Measurements from ENCODE around the gene FA2H. TPM values are rescaled to one million over a fixed set of nuclear protein-coding genes. Genes with fewer than 3 reads are reported as not detected.

Gene FA2H
- total RNA-seq, 3 donors from 2014 or later, result 0.33 to 1.8 TPM; not detected in 1

- Histone ChIP-seq H3K36me3 (no peaks in the 10 kb centered on the region), H3K27ac (no peak overlapping the region), H3K4me1 (no peaks in the 10 kb centered on the region), H3K9me3 (no peaks in the 10 kb centered on the region), H3K4me3 (no peak overlapping the region), H3K27me3 (no peaks in the 10 kb centered on the region)
- no peak for DNase-seq (ENCODE audit: low spot score in 2 of 2)
- intact Hi-C loops (cut with DNase I; ENCODE audit: low total_unique reads), result no loop called here
- TF ChIP-seq POLR2AphosphoS5 (IDR thresholded peaks at IDR 0.05) (no peak), POLR2A (IDR thresholded peaks at IDR 0.05) (no peak)
- TF ChIP-seq, protein P1, sequence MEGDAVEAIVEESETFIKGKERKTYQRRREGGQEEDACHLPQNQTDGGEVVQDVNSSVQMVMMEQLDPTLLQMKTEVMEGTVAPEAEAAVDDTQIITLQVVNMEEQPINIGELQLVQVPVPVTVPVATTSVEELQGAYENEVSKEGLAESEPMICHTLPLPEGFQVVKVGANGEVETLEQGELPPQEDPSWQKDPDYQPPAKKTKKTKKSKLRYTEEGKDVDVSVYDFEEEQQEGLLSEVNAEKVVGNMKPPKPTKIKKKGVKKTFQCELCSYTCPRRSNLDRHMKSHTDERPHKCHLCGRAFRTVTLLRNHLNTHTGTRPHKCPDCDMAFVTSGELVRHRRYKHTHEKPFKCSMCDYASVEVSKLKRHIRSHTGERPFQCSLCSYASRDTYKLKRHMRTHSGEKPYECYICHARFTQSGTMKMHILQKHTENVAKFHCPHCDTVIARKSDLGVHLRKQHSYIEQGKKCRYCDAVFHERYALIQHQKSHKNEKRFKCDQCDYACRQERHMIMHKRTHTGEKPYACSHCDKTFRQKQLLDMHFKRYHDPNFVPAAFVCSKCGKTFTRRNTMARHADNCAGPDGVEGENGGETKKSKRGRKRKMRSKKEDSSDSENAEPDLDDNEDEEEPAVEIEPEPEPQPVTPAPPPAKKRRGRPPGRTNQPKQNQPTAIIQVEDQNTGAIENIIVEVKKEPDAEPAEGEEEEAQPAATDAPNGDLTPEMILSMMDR (IDR thresholded peaks at IDR 0.05), result no peak
Measured at GRCh38 chr16:74807052-74807646, 32.5 kb upstream of the FA2H start.

DNA sequence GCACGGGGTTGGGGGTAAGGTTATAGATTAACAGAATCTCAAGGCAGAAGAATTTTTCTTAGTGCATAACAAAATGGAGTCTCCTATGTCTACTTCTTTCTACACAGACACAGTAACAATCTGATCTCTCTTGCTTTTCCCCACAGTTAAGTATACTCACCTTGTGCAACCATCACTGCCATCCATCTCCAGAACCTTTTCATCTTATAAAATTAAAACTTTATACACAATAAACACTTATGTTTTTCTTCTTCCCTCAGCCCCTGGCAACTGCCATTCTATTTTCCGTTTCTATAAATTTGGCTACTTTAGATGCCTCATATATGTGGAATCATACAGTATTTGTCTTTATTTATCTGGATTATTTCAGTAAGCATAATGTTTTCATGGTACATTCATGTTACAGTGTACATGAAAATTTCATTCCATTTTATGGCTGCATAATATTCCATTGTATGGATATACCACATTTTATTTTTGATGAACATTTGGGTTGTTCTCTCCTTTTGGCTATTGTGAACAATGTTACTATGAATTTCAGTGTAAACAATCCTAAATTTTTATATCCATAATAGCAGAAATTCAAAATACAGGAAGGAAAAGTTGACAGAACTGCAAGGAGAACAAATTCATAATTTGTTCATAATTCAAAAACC, 25.7 kb upstream of the FA2H start:
- H3K9me3 ChIP-seq, result peaks cover 0 to 8% of the 10 kb centered on the region in 2 donors
- DNase-seq (ENCODE audit: low spot score in 2 of 2), result no peak
- H3K36me3 ChIP-seq, result no peaks in the 10 kb centered on the region
- intact Hi-C loops (cut with DNase I; ENCODE audit: low total_unique reads), result no loop called here
- H3K4me1 ChIP-seq, result no peaks in the 10 kb centered on the region
- H3K4me3 ChIP-seq, result no peak overlapping the region
- no peak overlapping the region for H3K27ac ChIP-seq
- no peaks in the 10 kb centered on the region for H3K27me3 ChIP-seq
- TF ChIP-seq POLR2A (IDR thresholded peaks at IDR 0.05) (no peak), POLR2AphosphoS5 (IDR thresholded peaks at IDR 0.05) (no peak)
- TF ChIP-seq, protein P1 (IDR thresholded peaks at IDR 0.05), result no peak

GRCh38 chr16:74797414-74797813, 22.8 kb upstream of the FA2H start:
- Histone ChIP-seq H3K4me3 (no peak overlapping the region), H3K36me3 (no peaks in the 10 kb centered on the region), H3K4me1 (no peaks in the 10 kb centered on the region), H3K27me3 (no peaks in the 10 kb centered on the region), H3K9me3 (peaks cover 0 to 8% of the 10 kb centered on the region in 2 donors), H3K27ac (no peak overlapping the region)
- intact Hi-C loops (cut with DNase I; ENCODE audit: low total_unique reads), result no loop called here
- TF ChIP-seq POLR2A (IDR thresholded peaks at IDR 0.05) (no peak), POLR2AphosphoS5 (IDR thresholded peaks at IDR 0.05) (no peak)
- TF ChIP-seq, protein P1 (IDR thresholded peaks at IDR 0.05), result no peak
- no peak for DNase-seq (ENCODE audit: low spot score in 2 of 2)

DNA sequence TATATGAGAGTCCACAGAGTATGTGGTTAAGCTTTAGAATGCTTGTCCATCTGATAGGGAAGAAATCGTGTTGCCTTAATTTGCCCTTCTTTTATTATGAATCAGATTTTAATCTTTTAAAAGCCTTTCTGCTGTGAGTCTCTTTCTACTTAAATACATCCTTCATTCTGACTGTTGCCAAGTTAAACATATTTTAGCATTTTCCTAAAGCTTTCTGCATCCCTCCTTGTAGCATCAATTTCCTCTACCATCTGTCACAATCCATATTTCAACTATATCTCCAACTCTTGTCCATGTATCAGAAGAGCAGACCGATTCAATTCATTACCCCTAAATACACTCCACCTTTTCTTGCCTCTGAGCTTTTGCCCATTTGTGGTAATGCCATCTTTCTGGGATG, 20.5 kb upstream of the FA2H start:
- H3K4me3 ChIP-seq, result no peak overlapping the region
- intact Hi-C loops (cut with DNase I; ENCODE audit: low total_unique reads), result no loop called here
- H3K9me3 ChIP-seq, result no peaks in the 10 kb centered on the region
- TF ChIP-seq POLR2A (IDR thresholded peaks at IDR 0.05), result no peak
- TF ChIP-seq, protein P1 (IDR thresholded peaks at IDR 0.05), result no peak
- TF ChIP-seq POLR2AphosphoS5 (IDR thresholded peaks at IDR 0.05), result no peak
- no peaks in the 10 kb centered on the region for H3K4me1 ChIP-seq
- DNase-seq (ENCODE audit: low spot score in 2 of 2), result no peak
- H3K36me3 ChIP-seq, result no peaks in the 10 kb centered on the region
- no peaks in the 10 kb centered on the region for H3K27me3 ChIP-seq
- H3K27ac ChIP-seq, result no peak overlapping the region

GRCh38 chr16:74794668-74795067, 20.0 kb upstream of the FA2H start:
- H3K4me3 ChIP-seq, result no peak overlapping the region
- no peak for TF ChIP-seq POLR2AphosphoS5 (IDR thresholded peaks at IDR 0.05)
- TF ChIP-seq, protein P1 (IDR thresholded peaks at IDR 0.05), result no peak
- TF ChIP-seq POLR2A (IDR thresholded peaks at IDR 0.05), result no peak
- intact Hi-C loops (cut with DNase I; ENCODE audit: low total_unique reads), result no loop called here
- no peaks in the 10 kb centered on the region for H3K4me1 ChIP-seq
- H3K9me3 ChIP-seq, result no peaks in the 10 kb centered on the region
- no peak overlapping the region for H3K27ac ChIP-seq
- no peaks in the 10 kb centered on the region for H3K27me3 ChIP-seq
- no peak for DNase-seq (ENCODE audit: low spot score in 2 of 2)
- no peaks in the 10 kb centered on the region for H3K36me3 ChIP-seq
